GM13976 (cell line): ENCODE data around the gene SMC1B.

ENCODE experiments used
- DNase-seq: peaks from one replicate; pipeline ENCODE4 v3.0.0; 2012; ENCODE audit warnings: low spot score
- in situ Hi-C: fragments of 300-500 bp; cut with MboI; formaldehyde crosslinking; loops from one replicate; pipeline ENCODE4 v1.12.0; 2022; ENCODE audit warnings: low sequenced_read_pairs, mixed read lengths, inconsistent platforms; ENCODE audit not compliant: unreplicated experiment
- TF ChIP-seq, protein P1 (sequence below): IDR thresholded peaks from 2 replicates; pipeline ENCODE4 v1.5.1; 2012; ENCODE audit warnings: borderline replicate concordance, mild to moderate bottlenecking; ENCODE audit not compliant: insufficient read depth; ENCODE audit errors: extremely low read depth, missing control alignments, control extremely low read depth

The SMC1B gene

DNA sequence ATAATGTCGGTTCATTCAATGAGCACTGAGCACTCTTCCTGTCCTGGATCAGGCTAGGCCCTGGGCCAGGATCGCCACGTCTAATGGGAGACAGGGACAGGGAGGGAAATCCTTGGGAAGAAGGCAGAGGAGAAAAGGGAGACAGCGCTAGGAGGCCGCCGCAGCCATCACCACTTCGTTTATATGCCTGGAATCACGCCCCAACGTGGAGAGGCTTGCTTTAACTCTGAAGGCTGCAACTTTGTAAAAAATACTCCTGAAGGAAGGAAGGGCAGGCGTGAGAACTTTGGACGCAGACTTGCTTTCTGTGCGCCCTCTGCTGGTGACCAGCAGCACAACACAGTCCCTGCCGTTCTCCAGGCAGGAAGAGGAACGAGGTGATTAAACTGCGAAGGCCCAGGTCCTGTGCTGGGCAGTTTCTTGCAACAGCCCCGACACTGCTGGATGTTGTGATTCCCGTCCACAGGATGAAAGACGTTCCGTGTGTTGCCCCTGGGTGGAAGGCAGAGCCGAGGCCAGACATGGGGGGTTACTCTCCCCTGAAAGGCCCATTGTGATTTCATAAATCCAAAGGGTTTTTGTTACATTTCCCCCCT, 22.2 kb upstream of the SMC1B start:
- peak; percentile 88 for DNase-seq
- in situ Hi-C loops = no loop called here
- TF ChIP-seq, protein P1, sequence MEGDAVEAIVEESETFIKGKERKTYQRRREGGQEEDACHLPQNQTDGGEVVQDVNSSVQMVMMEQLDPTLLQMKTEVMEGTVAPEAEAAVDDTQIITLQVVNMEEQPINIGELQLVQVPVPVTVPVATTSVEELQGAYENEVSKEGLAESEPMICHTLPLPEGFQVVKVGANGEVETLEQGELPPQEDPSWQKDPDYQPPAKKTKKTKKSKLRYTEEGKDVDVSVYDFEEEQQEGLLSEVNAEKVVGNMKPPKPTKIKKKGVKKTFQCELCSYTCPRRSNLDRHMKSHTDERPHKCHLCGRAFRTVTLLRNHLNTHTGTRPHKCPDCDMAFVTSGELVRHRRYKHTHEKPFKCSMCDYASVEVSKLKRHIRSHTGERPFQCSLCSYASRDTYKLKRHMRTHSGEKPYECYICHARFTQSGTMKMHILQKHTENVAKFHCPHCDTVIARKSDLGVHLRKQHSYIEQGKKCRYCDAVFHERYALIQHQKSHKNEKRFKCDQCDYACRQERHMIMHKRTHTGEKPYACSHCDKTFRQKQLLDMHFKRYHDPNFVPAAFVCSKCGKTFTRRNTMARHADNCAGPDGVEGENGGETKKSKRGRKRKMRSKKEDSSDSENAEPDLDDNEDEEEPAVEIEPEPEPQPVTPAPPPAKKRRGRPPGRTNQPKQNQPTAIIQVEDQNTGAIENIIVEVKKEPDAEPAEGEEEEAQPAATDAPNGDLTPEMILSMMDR = peak; percentile 97

GRCh38 chr22:45434981-45435380, 21.6 kb upstream of the SMC1B start:
- in situ Hi-C loops = loop anchor here (5.0 kb wide), 1 partner anchor 168 kb away; no protein-coding TSS in a partner anchor
- TF ChIP-seq, protein P1 = no peak
- DNase-seq = no peak

GRCh38 chr22:45430871-45431270, 17.5 kb upstream of the SMC1B start:
- TF ChIP-seq, protein P1 = no peak
- in situ Hi-C loops = loop anchor here (5.0 kb wide), 1 partner anchor 164 kb away; no protein-coding TSS in a partner anchor
- no peak for DNase-seq

DNA sequence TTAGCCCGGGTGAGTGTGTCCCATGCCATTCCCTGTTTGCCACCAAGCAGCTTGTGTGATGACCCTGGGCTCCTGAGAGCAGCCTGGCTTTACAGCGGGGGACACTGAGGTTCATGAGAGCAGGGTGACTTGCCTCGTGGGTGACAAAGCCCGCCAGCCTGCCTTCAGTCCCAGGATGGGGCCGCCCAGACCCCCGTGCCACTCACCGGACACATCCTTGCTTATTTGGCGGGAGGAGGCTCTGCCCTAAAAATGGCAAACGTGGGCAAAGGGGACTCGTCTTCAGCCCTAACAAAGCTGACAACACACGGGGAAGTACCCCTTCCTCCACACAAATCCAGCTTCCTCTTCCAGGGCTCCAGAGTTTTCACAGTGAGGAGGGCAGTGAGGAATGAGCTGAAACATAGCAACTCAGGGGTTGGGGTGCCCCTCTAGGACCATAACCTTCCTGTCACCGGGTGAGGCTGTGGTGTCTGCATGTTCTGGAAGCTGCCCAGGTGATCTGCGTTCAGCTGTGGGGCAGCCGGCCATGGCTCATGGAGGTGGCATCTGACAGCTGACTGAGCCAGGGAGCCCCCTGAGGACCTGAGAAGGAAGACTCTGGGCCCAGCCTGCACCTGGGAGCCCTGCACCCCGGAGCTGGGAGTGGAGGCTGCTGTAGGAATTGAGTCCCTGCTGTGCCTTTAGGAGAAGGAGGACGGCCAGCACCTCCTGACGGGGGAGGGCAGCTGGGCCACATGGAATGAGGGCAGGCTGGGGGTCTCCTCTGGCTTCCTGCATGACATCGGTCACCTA, 16.8 kb upstream of the SMC1B start:
- in situ Hi-C loops = loop anchor here (5.0 kb wide), 1 partner anchor 163 kb away; no protein-coding TSS in a partner anchor
- TF ChIP-seq, protein P1 = no peak
- no peak for DNase-seq

- in situ Hi-C loops = no loop called here
- TF ChIP-seq, protein P1 = no peak
- no peak for DNase-seq
Measured at GRCh38 chr22:45429424-45429823, 16.0 kb upstream of the SMC1B start.

DNA sequence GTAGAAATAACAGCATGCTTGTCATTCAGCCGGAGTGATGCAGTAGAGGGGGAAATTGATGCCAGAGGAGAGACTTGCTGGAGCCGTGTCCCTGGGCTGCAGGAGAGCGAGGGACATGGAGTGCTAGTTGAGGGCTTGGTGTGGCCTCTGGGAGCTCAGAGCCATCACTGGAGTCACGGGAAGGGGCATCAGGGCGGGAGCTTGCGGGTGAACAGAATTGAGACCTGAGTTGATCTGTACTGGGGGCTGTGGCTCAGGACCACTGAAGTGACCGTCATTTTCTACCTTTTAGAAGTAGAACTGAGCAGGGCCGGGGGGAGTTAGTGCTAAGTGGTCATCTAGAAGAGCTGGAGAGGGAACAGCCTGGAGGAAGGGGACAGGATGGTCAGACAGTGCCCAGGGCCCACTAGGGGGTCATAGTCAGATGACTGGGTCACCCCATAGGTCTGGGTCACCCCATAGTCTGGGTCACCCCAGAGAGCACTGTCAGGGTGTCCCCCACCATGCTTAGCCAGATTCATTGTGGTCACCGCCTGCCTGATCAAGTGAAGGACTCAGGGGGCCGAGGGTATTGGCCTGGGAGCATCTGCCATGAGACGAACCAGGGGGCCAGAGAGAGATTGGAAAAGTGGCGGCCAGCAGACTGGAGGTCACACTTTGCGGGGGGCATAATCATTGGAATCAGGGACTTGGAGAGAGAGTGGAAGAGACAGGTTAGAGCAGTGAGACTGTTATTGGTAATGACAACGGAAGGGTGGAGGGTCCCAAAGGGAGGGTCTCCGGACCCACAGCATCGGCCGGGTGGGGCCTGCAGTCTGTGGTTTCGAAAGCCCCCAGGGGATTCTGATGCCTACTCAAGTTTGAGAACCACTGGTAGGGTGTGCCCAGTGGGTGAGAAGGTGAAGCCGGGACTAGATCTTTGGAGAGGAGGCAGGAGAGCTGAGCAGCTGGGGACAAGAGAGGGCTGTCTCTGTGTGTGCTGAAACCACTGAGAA, 15.3 kb upstream of the SMC1B start:
- DNase-seq = no peak
- TF ChIP-seq, protein P1 = no peak
- in situ Hi-C loops = no loop called here
